D721Med (cell line): ENCODE results near the gene MRPL40.

ENCODE experiments used
- DNase-seq: peaks from one replicate; pipeline ENCODE4 v3.0.0; 2011; ENCODE audit warnings: low spot score; ENCODE audit not compliant: insufficient read length
- FAIRE-seq: peaks from 2 replicates; lab custom pipeline; 2011; peaks lifted over from hg19 to GRCh38; lab: Jason Lieb, UNC
- CTCF ChIP-seq: IDR thresholded peaks from 2 replicates; pipeline ENCODE4 v1.5.1; 2012; ENCODE audit warnings: mild to moderate bottlenecking, control low read depth; ENCODE audit not compliant: insufficient read depth; ENCODE audit errors: missing control alignments

The MRPL40 gene

GRCh38 chr22:19449422-19449767 is 17.1 kb downstream of the MRPL40 start:
- TF ChIP-seq CTCF = no peak
- DNase-seq (no peak), FAIRE-seq (no peak)

GRCh38 chr22:19450363-19451175 is 18.2 kb downstream of the MRPL40 start:
- no peak for DNase-seq
- TF ChIP-seq CTCF = no peak
- FAIRE-seq = no peak

GRCh38 chr22:19451570-19451969 is 19.2 kb downstream of the MRPL40 start:
- no peak for TF ChIP-seq CTCF
- FAIRE-seq = no peak
- DNase-seq = no peak

- TF ChIP-seq CTCF = no peak
- DNase-seq (no peak), FAIRE-seq (no peak)
These were observed 21.4 kb downstream of the MRPL40 start for GRCh38 chr22:19453718-19454117.

- no peak for DNase-seq
- no peak for FAIRE-seq
- no peak for TF ChIP-seq CTCF
These were observed 21.8 kb downstream of the MRPL40 start for GRCh38 chr22:19454156-19454555.

GRCh38 chr22:19455033-19455432 is 22.7 kb downstream of the MRPL40 start:
- no peak for TF ChIP-seq CTCF
- FAIRE-seq (no peak), DNase-seq (no peak)

- DNase-seq = no peak
- no peak for FAIRE-seq
- no peak for TF ChIP-seq CTCF
These were observed 23.4 kb downstream of the MRPL40 start for GRCh38 chr22:19455585-19456370.
